Neural cell (in vitro differentiated cells): ENCODE measurements around the gene ERCC2.

Source experiments
- POLR2AphosphoS5 ChIP-seq: IDR thresholded peaks from 2 replicates; pipeline ENCODE4 v1.6.1; 2012
- TF ChIP-seq, protein P1 (sequence below): fragments of 450-650 bp; IDR thresholded peaks from 2 replicates; pipeline ENCODE4 v1.5.1; 2014; ENCODE audit warnings: antibody characterized with exemption, mild to moderate bottlenecking, moderate library complexity; ENCODE audit not compliant: poor library complexity, severe bottlenecking

DNA sequence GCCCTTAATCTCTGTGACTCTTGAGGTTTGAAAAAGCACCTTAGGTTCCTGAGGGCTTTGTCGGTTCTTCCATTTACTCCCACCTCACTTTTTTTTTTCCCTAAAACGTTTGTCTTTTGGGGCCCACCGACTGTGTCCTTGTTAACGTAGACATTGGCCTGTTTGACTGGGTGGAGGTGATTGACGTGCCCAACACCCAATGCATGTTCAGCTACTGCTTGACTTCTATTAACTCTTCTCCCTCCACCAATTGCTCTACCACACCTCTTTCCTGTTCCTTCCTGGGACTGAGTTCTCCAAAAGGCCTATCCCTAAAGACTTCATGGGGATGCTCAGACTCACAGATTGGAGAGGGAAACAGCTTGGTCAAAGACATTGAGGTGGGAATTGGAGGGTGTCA lies 65.0 kb downstream of the ERCC2 start:
- TF ChIP-seq, protein P1, sequence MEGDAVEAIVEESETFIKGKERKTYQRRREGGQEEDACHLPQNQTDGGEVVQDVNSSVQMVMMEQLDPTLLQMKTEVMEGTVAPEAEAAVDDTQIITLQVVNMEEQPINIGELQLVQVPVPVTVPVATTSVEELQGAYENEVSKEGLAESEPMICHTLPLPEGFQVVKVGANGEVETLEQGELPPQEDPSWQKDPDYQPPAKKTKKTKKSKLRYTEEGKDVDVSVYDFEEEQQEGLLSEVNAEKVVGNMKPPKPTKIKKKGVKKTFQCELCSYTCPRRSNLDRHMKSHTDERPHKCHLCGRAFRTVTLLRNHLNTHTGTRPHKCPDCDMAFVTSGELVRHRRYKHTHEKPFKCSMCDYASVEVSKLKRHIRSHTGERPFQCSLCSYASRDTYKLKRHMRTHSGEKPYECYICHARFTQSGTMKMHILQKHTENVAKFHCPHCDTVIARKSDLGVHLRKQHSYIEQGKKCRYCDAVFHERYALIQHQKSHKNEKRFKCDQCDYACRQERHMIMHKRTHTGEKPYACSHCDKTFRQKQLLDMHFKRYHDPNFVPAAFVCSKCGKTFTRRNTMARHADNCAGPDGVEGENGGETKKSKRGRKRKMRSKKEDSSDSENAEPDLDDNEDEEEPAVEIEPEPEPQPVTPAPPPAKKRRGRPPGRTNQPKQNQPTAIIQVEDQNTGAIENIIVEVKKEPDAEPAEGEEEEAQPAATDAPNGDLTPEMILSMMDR = no peak
- no peak for TF ChIP-seq POLR2AphosphoS5
